Keratinocyte (primary cell): ENCODE measurements around the gene NLRP3. TPM values are rescaled to one million over a fixed set of nuclear protein-coding genes. Genes with fewer than 3 reads are reported as not detected.
A peak's percentile ranks its signal among the peaks of the same experiment; 100 is the strongest.

Experiments used
- DNase-seq: peaks from one replicate; pipeline ENCODE4 v3.0.0-alpha.2; 2011; ENCODE audit warnings: low read depth, missing footprints, low spot score
- FAIRE-seq: peaks from 2 replicates; lab custom pipeline; 2011; peaks lifted over from hg19 to GRCh38; lab: Jason Lieb, UNC
- H2AFZ ChIP-seq: 2 replicates; pipeline ENCODE4 v1.6.0; 2012; ENCODE audit warnings: low read length, control low read depth, inconsistent platforms; ENCODE audit not compliant: control insufficient read depth
- H3K27ac ChIP-seq: 2 replicates; pipeline ENCODE4 v1.5.1; 2011; ENCODE audit warnings: low read length; ENCODE audit not compliant: control insufficient read depth, insufficient read depth
- H3K27me3 ChIP-seq: 3 replicates; pipeline ENCODE4 v1.6.0; 2011; ENCODE audit warnings: low read length; ENCODE audit not compliant: control insufficient read depth, insufficient read depth; ENCODE audit errors: extremely low read depth
- H3K36me3 ChIP-seq, 2 experiments: 2 replicates in 1 of 2; 3 replicates in 1 of 2; pipeline ENCODE4 v1.5.1; 2011; ENCODE audit warnings: low read length in 2 of 2, mild to moderate bottlenecking in 1 of 2; ENCODE audit not compliant: control insufficient read depth in 2 of 2, insufficient read depth in 2 of 2; ENCODE audit errors: extremely low read depth in 1 of 2
- H3K4me1 ChIP-seq: 3 replicates; pipeline ENCODE4 v1.5.1; 2011; ENCODE audit warnings: low read length; ENCODE audit not compliant: control insufficient read depth, insufficient read depth; ENCODE audit errors: extremely low read depth
- H3K4me2 ChIP-seq: 3 replicates; pipeline ENCODE4 v1.6.0; 2011; ENCODE audit warnings: low read depth, low read length; ENCODE audit not compliant: control insufficient read depth, insufficient read depth; ENCODE audit errors: extremely low read depth
- H3K4me3 ChIP-seq, 3 experiments: fragments of 200-600 bp in 1 of 3; sonication (generic) in 1 of 3; 2 replicates in 2 of 3; 3 replicates in 1 of 3; pipeline ENCODE4 v1.5.1; 2011 to 2016; ENCODE audit warnings: low read length in 3 of 3, mild to moderate bottlenecking in 3 of 3, control low read depth in 2 of 3, inconsistent platforms in 1 of 3, low read depth in 1 of 3, mixed read lengths in 1 of 3, mixed run types in 1 of 3, moderate library complexity in 1 of 3; ENCODE audit not compliant: control insufficient read depth in 2 of 3, insufficient read depth in 2 of 3; ENCODE audit errors: extremely low read depth in 1 of 3
- H3K79me2 ChIP-seq: 2 replicates; pipeline ENCODE4 v1.6.0; 2012; ENCODE audit warnings: low read length; ENCODE audit not compliant: control insufficient read depth, insufficient read depth
- H3K9ac ChIP-seq: 3 replicates; pipeline ENCODE4 v1.6.0; 2011; ENCODE audit warnings: low read length; ENCODE audit not compliant: control insufficient read depth, insufficient read depth; ENCODE audit errors: extremely low read depth
- H3K9me1 ChIP-seq: 3 replicates; pipeline ENCODE4 v1.6.0; 2011; ENCODE audit warnings: low read length; ENCODE audit not compliant: control insufficient read depth, insufficient read depth; ENCODE audit errors: extremely low read depth
- H3K9me3 ChIP-seq: 2 replicates; pipeline ENCODE4 v1.5.1; 2012; ENCODE audit warnings: low read depth, low read length; ENCODE audit not compliant: control insufficient read depth
- H4K20me1 ChIP-seq: 3 replicates; pipeline ENCODE4 v1.6.0; 2011; ENCODE audit warnings: low read length; ENCODE audit not compliant: control insufficient read depth, insufficient read depth; ENCODE audit errors: extremely low read depth
- EZH2 ChIP-seq: IDR thresholded peaks from one replicate; pipeline ENCODE4 v1.6.1; 2012; ENCODE audit warnings: inconsistent platforms, mild to moderate bottlenecking, low read length, moderate library complexity
- dilution Hi-C: fragments of 300-500 bp; cut with MboI; formaldehyde crosslinking; loops from one replicate; pipeline ENCODE4 v1.7.0; 2020; ENCODE audit warnings: low sequenced_read_pairs; ENCODE audit not compliant: extremely low pct_ligation_motif_present
- polyA plus RNA-seq, 5 experiments: library from polyadenylated mRNA; depleted of rRNA in 3 of 5; stranded (reverse) in 3 of 5; stranded (forward) in 1 of 5; unstranded in 1 of 5; fragments of >200 nt; gene quantifications; 1 replicate in 1 of 5; 2 replicates in 3 of 5; 3 replicates in 1 of 5; pipeline versions ENCODE4 v1.2.1 to v1.2.3, GENCODE V29; 2011 to 2012; ENCODE audit warnings: missing spikeins in 2 of 5, low read depth in 1 of 5, low replicate concordance in 1 of 5
- TF ChIP-seq, protein P1 (sequence below), 3 experiments: IDR thresholded peaks in 1 of 3; conservative IDR thresholded peaks in 1 of 3; optimal IDR thresholded peaks in 1 of 3; 2 replicates in 2 of 3; 3 replicates in 1 of 3; pipeline versions ENCODE3 to v1.5.1; 2011; ENCODE audit warnings: low read length in 3 of 3, mild to moderate bottlenecking in 3 of 3, moderate library complexity in 2 of 3, control low read depth in 1 of 3, inconsistent platforms in 1 of 3; ENCODE audit not compliant: insufficient read depth in 2 of 3; ENCODE audit errors: extremely low read depth in 1 of 3

NLRP3 gene
- polyA plus RNA-seq, 1 donor (not counting 4 experiments of a cell fraction or from before 2014, with no cell fraction given): 0.03 TPM

DNA sequence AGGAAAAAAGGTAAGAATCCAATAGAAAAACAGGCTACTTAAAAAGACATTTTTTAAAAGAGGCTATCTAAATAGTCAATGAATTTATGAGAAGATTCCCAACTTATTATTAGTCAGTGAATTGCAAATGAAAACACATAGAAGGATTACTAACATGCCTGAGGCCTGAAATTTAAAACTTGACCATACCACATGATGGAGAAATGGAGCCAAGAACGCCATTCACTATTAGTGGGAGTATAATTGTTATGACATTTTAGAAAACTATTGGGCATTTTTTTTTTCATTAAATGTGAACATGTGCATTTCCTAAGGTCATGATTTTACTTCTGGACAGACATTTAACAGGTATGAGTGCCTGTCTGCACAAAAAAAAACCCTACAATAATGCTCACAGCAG, 66.8 kb downstream of the NLRP3 start:
- H3K4me3 ChIP-seq: no peak overlapping the region
- no peak for FAIRE-seq
- no peak overlapping the region for H2AFZ ChIP-seq
- no peaks in the 10 kb centered on the region for H3K36me3 ChIP-seq
- no peaks in the 10 kb centered on the region for H3K27me3 ChIP-seq
- no peaks in the 10 kb centered on the region for H3K9me1 ChIP-seq
- DNase-seq: no peak
- TF ChIP-seq, protein P1, sequence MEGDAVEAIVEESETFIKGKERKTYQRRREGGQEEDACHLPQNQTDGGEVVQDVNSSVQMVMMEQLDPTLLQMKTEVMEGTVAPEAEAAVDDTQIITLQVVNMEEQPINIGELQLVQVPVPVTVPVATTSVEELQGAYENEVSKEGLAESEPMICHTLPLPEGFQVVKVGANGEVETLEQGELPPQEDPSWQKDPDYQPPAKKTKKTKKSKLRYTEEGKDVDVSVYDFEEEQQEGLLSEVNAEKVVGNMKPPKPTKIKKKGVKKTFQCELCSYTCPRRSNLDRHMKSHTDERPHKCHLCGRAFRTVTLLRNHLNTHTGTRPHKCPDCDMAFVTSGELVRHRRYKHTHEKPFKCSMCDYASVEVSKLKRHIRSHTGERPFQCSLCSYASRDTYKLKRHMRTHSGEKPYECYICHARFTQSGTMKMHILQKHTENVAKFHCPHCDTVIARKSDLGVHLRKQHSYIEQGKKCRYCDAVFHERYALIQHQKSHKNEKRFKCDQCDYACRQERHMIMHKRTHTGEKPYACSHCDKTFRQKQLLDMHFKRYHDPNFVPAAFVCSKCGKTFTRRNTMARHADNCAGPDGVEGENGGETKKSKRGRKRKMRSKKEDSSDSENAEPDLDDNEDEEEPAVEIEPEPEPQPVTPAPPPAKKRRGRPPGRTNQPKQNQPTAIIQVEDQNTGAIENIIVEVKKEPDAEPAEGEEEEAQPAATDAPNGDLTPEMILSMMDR (optimal IDR thresholded peaks at IDR 0.05 in 1 of 3, IDR thresholded peaks at IDR 0.05 in 1 of 3, conservative IDR thresholded peaks at IDR 0.05 in 1 of 3; ENCODE audit: extremely low read depth in 1 of 3, insufficient read depth in 2 of 3, low read length in 3 of 3): no peak
- TF ChIP-seq EZH2: no peak
- H4K20me1 ChIP-seq: no peaks in the 10 kb centered on the region
- H3K9ac ChIP-seq: no peak overlapping the region
- peaks cover 2% of the 10 kb centered on the region for H3K9me3 ChIP-seq
- no peak overlapping the region for H3K27ac ChIP-seq
- no peaks in the 10 kb centered on the region for H3K4me1 ChIP-seq
- no peak overlapping the region for H3K4me2 ChIP-seq
- dilution Hi-C loops: no loop called here
- no peaks in the 10 kb centered on the region for H3K79me2 ChIP-seq

DNA sequence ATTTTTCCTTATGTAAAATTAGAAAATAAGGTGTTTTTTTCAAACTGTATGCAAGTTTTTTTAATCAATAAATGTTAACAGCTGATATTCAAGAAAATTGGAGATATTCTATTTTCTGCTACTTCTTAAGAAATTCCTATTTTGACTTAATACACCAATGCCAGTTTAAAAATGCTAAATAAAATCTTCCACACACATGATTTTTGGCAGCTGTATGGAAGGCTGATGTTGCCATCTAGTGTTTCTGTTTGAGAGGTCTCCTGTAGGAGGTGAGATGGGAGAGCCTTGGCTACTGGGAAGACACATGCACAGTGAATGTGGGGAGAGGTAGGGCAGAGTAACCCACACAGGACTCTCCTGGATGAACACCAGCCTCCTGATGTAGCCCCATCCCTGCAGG, 71.1 kb downstream of the NLRP3 start:
- H2AFZ ChIP-seq: no peak overlapping the region
- no peak for DNase-seq
- H3K27me3 ChIP-seq: no peaks in the 10 kb centered on the region
- FAIRE-seq: no peak
- H3K9me1 ChIP-seq: no peaks in the 10 kb centered on the region
- H3K4me3 ChIP-seq: no peak overlapping the region
- TF ChIP-seq EZH2: no peak
- TF ChIP-seq, protein P1 (optimal IDR thresholded peaks at IDR 0.05 in 1 of 3, IDR thresholded peaks at IDR 0.05 in 1 of 3, conservative IDR thresholded peaks at IDR 0.05 in 1 of 3; ENCODE audit: extremely low read depth in 1 of 3, insufficient read depth in 2 of 3, low read length in 3 of 3): peak in 2 of 3 experiments; percentile 32 to 39
- no peaks in the 10 kb centered on the region for H3K36me3 ChIP-seq
- H3K9me3 ChIP-seq: peaks cover 3% of the 10 kb centered on the region
- no peaks in the 10 kb centered on the region for H3K4me1 ChIP-seq
- no peaks in the 10 kb centered on the region for H4K20me1 ChIP-seq
- no peak overlapping the region for H3K27ac ChIP-seq
- no peak overlapping the region for H3K9ac ChIP-seq
- dilution Hi-C loops: no loop called here
- H3K4me2 ChIP-seq: no peak overlapping the region
- no peaks in the 10 kb centered on the region for H3K79me2 ChIP-seq
